Measurements from ENCODE around the gene KRTAP4-8.
"Not testable (repeated sequence)": the region's sequence is repeated elsewhere in the genome, so short reads cannot be mapped to it uniquely, and the experiment has no call there.

DNA sequence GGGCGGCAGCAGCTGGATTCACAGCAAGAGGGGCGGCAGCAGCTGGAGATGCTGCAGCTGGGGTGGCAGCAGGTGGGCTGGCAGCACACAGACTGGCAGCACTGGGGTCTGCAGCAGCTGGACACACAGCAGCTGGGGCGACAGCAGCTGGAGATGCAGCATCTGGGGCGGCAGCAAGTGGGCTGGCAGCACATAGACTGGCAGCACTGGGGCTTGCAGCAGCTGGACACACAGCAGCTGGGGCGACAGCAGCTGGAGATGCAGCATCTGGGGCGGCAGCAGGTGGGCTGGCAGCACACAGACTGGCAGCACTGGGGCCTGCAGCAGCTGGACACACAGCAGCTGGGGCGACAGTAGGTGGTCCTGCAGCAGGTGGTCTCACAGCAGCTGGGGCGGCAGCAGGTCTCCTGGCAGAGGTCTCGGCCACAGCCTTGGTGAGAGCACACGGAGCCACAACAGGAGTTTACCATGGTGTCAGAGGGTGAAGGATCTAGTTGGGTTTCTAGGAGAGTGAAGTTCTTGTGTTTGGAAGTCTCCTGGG is 20.0 kb upstream of the KRTAP4-8 start, which contains the start of gene KRTAP4-11:
- not testable (repeated sequence) for TF ChIP-seq POLR2A (IDR thresholded peaks at IDR 0.05)
- TF ChIP-seq, protein P1, sequence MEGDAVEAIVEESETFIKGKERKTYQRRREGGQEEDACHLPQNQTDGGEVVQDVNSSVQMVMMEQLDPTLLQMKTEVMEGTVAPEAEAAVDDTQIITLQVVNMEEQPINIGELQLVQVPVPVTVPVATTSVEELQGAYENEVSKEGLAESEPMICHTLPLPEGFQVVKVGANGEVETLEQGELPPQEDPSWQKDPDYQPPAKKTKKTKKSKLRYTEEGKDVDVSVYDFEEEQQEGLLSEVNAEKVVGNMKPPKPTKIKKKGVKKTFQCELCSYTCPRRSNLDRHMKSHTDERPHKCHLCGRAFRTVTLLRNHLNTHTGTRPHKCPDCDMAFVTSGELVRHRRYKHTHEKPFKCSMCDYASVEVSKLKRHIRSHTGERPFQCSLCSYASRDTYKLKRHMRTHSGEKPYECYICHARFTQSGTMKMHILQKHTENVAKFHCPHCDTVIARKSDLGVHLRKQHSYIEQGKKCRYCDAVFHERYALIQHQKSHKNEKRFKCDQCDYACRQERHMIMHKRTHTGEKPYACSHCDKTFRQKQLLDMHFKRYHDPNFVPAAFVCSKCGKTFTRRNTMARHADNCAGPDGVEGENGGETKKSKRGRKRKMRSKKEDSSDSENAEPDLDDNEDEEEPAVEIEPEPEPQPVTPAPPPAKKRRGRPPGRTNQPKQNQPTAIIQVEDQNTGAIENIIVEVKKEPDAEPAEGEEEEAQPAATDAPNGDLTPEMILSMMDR (IDR thresholded peaks at IDR 0.05) = not testable (repeated sequence)
